Pancreas (tissue), 10 donors: ENCODE measurements around the gene TCF4. TPM values are rescaled to one million over a fixed set of nuclear protein-coding genes. Genes with fewer than 3 reads are reported as not detected.

Source experiments
- ATAC-seq, 4 donors: fragments of 200-7000 bp; cut with Tn5 transposase; one replicate each; pipeline versions ENCODE4 v1.8.0 to v1.9.1; 2020; ENCODE audit warnings: mild to moderate bottlenecking in 4 of 4, moderate library complexity in 4 of 4
- DNase-seq, 6 donors: peaks; one replicate each; pipeline ENCODE4 v3.0.0-alpha.2; 2020
- FAIRE-seq: peaks from 2 replicates; lab custom pipeline; 2012; peaks lifted over from hg19 to GRCh38; lab: Jason Lieb, UNC
- H3K27ac ChIP-seq, 4 donors: fragments of 200-600 bp; sonication (generic); 1 replicate in 3 of 4; 2 replicates in 1 of 4; pipeline versions ENCODE4 v1.5.0 to v1.8.0; 2020
- H3K27me3 ChIP-seq, 4 donors: fragments of 200-600 bp; one replicate each; pipeline ENCODE4 v1.8.0; 2021
- H3K36me3 ChIP-seq, 3 donors: fragments of 200-600 bp; sonication (generic) in 1 of 3; one replicate each; pipeline versions ENCODE4 v1.5.0 to v1.8.0; 2020 to 2021
- H3K4me1 ChIP-seq, 3 donors: fragments of 200-600 bp; one replicate each; pipeline ENCODE4 v1.8.0; 2021
- H3K4me3 ChIP-seq, 4 donors: fragments of 200-600 bp; sonication (generic) in 2 of 4; one replicate each; pipeline versions ENCODE4 v1.5.0 to v1.8.0; 2020 to 2021
- H3K9me3 ChIP-seq, 4 donors: fragments of 200-600 bp; one replicate each; pipeline ENCODE4 v1.8.0; 2021
- WGBS, 2 donors: extraction: QIAGEN DNeasy Blood & Tissue Kit; methylation state at CpG; one replicate each; pipeline ENCODE4 v1.1.7; 2013; 5-methylcytosine and 5-hydroxymethylcytosine counted together
- intact Hi-C, 3 donors: fragments of 100-400 bp; cut with DNase I; formaldehyde crosslinking; loops; one replicate each; pipeline versions ENCODE4 v1.11.1 to v1.14.2; 2022
- polyA plus RNA-seq, 2 donors: library from polyadenylated mRNA; stranded (reverse); fragments of 200-250 nt; gene quantifications; one replicate each; pipeline ENCODE4 v1.2.3, GENCODE V29; 2013
- total RNA-seq, 6 donors: library from RNA; stranded (reverse); fragmentation: NEBNext Ultra II Directional in 4 of 6; extraction: Animal tissue kit (Norgen Biotek cat#: 25700) in 4 of 6; gene quantifications; one replicate each; pipeline versions ENCODE4 v1.2.1 to v1.2.4, GENCODE V29; 2021 to 2023
- TF ChIP-seq, protein P1 (sequence below), 4 donors: fragments of 200-600 bp; sonication (generic) in 3 of 4; IDR thresholded peaks; one replicate each; pipeline versions ENCODE4 v1.5.0 to v1.8.0; 2021; ENCODE audit warnings: antibody characterized with exemption in 4 of 4
- donor health status: healthy with polysubstance abuse.
- donor health status: DM: no; HTN: no; CAD: no; lungs with moderate emphysema.
- donor health status: DM: no; HTN: no; CAD: no.
- donor health status: control.
- donor health status: control.
- donor health status: Bipolar disorder and iron deficiency.
- donor health status: DM: yes; HTN: yes; CAD: no.
- donor health status: DM: no; HTN: no; CAD: no.
- donor health status: DM: no; HTN: no; CAD: no.
- donor health status: DM: yes; HTN: yes; CAD: no.

Gene TCF4
- total and polyA plus RNA-seq, 8 donors = 4.4 to 27.9 (median 10.5) TPM

DNA sequence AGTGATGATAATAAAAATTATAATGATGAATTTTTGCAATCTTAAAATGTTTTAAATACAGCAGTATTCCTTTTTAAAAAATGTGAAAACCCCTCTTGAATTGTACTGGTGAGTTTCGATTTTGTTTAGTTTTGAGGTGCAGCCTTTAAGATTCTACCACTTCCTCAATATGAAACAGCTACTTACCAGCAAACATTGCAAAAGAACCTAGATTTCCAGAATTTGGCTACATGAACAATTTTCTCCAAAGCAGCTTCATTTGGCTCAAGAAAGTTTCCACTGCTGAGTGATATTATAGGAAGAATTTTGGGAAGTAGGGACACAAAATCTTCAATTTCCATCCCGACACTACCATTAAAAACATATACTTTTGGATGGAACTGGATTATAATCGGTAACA, 12.0 kb downstream of the TCF4 start:
- Histone ChIP-seq H3K4me1 (peaks cover 0 to 8% (median 3%) of the 10 kb centered on the region in 3 donors), H3K27me3 (no peaks in the 10 kb centered on the region), H3K36me3 (no peaks in the 10 kb centered on the region), H3K4me3 (no peak overlapping the region), H3K9me3 (no peaks in the 10 kb centered on the region), H3K27ac (no peak overlapping the region)
- DNase-seq (no peak), ATAC-seq (no peak), FAIRE-seq (no peak)
- WGBS, 2 donors = 86 to 95% methylated on average over 3 of the region's 3 CpGs
- intact Hi-C loops = no loop called here
- TF ChIP-seq, protein P1, sequence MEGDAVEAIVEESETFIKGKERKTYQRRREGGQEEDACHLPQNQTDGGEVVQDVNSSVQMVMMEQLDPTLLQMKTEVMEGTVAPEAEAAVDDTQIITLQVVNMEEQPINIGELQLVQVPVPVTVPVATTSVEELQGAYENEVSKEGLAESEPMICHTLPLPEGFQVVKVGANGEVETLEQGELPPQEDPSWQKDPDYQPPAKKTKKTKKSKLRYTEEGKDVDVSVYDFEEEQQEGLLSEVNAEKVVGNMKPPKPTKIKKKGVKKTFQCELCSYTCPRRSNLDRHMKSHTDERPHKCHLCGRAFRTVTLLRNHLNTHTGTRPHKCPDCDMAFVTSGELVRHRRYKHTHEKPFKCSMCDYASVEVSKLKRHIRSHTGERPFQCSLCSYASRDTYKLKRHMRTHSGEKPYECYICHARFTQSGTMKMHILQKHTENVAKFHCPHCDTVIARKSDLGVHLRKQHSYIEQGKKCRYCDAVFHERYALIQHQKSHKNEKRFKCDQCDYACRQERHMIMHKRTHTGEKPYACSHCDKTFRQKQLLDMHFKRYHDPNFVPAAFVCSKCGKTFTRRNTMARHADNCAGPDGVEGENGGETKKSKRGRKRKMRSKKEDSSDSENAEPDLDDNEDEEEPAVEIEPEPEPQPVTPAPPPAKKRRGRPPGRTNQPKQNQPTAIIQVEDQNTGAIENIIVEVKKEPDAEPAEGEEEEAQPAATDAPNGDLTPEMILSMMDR (IDR thresholded peaks at IDR 0.05) = no peak

DNA sequence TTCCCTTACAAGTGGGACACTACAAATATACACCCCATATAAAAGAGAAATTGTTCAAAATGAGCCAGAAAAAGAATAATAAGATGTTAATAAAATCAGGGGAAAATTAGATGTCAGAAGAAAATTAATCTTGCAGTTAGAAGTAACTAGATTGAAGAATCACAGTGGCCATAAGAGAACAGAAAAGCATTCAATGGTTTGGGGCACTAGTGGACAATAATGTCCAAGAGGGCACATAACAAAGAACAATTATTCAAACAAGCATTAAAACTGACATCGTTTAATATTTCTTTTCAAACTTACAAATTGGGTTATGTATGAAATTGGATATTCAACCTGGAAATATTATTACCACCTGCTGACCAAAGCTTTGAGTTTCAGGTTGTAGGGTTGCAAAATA, 12.9 kb downstream of the TCF4 start:
- H3K27ac ChIP-seq = no peak overlapping the region
- peaks cover 0 to 8% (median 3%) of the 10 kb centered on the region in 3 donors for H3K4me1 ChIP-seq
- no peaks in the 10 kb centered on the region for H3K27me3 ChIP-seq
- TF ChIP-seq, protein P1 (IDR thresholded peaks at IDR 0.05) = no peak
- 82 to 86% methylated on average over 1 of the region's 1 CpG for WGBS, 2 donors
- intact Hi-C loops = no loop called here
- ATAC-seq = no peak
- H3K36me3 ChIP-seq = no peaks in the 10 kb centered on the region
- DNase-seq = no peak
- FAIRE-seq = no peak
- H3K4me3 ChIP-seq = no peak overlapping the region
- no peaks in the 10 kb centered on the region for H3K9me3 ChIP-seq

DNA sequence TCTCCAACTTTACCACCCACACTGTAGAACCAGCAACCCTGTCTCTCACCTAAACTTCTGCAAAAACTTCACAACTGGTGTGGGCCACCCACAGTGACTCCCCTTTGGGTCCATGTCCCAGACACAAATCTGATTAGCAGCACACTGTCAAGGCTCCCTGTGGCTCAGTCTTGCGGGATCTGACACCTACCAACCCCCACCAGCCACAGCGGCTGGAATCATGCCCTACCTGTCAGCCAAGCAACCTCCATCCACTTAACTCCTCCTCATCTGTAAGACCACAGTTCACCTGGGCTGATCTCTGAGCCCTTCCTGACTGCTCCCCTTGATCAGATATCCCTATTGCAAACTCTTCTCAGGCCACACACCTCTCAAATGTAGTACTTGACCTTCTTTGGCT, 14.6 kb downstream of the TCF4 start:
- FAIRE-seq = no peak

DNA sequence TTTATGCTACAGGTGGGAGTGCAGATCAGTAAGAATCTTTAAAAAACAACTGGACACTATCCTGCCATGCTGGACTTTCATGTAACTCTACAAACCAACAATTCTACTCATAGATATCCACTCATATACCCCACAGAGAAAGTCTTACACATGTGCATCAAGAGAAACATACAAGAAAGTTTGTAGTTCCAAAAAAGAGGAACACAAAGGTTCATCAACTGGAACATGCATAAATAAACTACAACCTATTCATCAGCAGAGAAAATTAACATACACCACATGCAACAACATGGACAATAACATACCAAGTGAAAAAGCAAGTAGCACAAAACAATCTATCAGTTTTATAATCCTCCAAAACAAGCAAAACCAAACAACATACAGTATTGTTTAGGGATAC, 17.0 kb downstream of the TCF4 start:
- no peaks in the 10 kb centered on the region for H3K4me1 ChIP-seq
- DNase-seq = no peak
- no peaks in the 10 kb centered on the region for H3K9me3 ChIP-seq
- H3K27me3 ChIP-seq = no peaks in the 10 kb centered on the region
- intact Hi-C loops = no loop called here
- no peak overlapping the region for H3K4me3 ChIP-seq
- TF ChIP-seq, protein P1 (IDR thresholded peaks at IDR 0.05) = no peak
- no peaks in the 10 kb centered on the region for H3K36me3 ChIP-seq
- FAIRE-seq = no peak
- ATAC-seq = no peak
- no peak overlapping the region for H3K27ac ChIP-seq

More for the DNA sequence above, 14.6 kb downstream of the TCF4 start:
- DNase-seq (no peak), ATAC-seq (no peak)
- intact Hi-C loops = no loop called here
- Histone ChIP-seq H3K4me3 (no peak overlapping the region), H3K36me3 (no peaks in the 10 kb centered on the region), H3K27me3 (no peaks in the 10 kb centered on the region), H3K27ac (no peak overlapping the region), H3K4me1 (peaks cover 0 to 3% (median 0%) of the 10 kb centered on the region in 3 donors), H3K9me3 (no peaks in the 10 kb centered on the region)
- WGBS, 2 donors = 88 to 89% methylated on average over 2 of the region's 2 CpGs
- TF ChIP-seq, protein P1 (IDR thresholded peaks at IDR 0.05) = no peak

DNA sequence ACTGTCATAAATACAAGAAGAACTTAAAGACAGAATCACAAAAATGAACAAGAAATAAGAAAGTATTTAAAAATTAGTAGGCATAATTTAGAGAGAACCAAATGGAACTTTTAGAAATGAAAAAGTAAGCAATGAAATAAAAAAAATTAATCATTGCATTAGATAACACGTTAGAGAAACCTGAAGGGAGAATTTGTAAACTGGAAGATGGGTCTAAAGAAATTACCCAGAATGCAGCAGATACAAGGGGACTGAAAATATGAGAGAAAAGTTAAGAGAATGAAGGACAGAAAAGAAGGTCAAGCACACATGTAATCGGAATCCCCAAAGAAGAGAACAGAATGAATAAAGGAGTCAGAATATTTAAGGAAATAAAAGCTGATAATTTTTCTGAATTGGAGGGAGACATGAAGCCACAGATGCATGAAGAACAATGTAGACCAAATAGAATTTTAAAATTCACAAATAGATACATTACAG, 21.5 kb downstream of the TCF4 start:
- no peaks in the 10 kb centered on the region for H3K36me3 ChIP-seq
- no peak for DNase-seq
- H3K4me3 ChIP-seq = no peak overlapping the region
- H3K27ac ChIP-seq = no peak overlapping the region
- WGBS, 2 donors = 82 to 90% methylated on average over 2 of the region's 2 CpGs
- FAIRE-seq = no peak
- no peaks in the 10 kb centered on the region for H3K27me3 ChIP-seq
- intact Hi-C loops = no loop called here
- no peaks in the 10 kb centered on the region for H3K9me3 ChIP-seq
- H3K4me1 ChIP-seq = no peaks in the 10 kb centered on the region
- no peak for ATAC-seq
- TF ChIP-seq, protein P1 (IDR thresholded peaks at IDR 0.05) = no peak
